H1 (cell line): ENCODE data around the gene GRM5. TPM values are rescaled to one million over a fixed set of nuclear protein-coding genes. Genes with fewer than 3 reads are reported as not detected.

Experiments used
- CTCF ChIA-PET: fragments of 300-600 bp; sonication (Branson Sonifier 250); formaldehyde crosslinking; loops from one replicate; lab custom pipeline; 2021; ENCODE audit not compliant: partially characterized antibody; lab: Charles Lee
- POLR2A ChIA-PET: fragments of 300-600 bp; sonication (Branson Sonifier 250); formaldehyde crosslinking; loops from one replicate; lab custom pipeline; 2021; ENCODE audit warnings: inconsistent platforms; ENCODE audit not compliant: partially characterized antibody; lab: Charles Lee
- DNase-seq, 2 experiments: peaks; one replicate each; pipeline versions ENCODE4 v3.0.0 to v3.0.0-alpha.2; 2010 to 2022; ENCODE audit warnings: low spot score in 2 of 2, low read depth in 1 of 2, mixed read lengths in 1 of 2
- FAIRE-seq: peaks from 2 replicates; lab custom pipeline; 2011; peaks lifted over from hg19 to GRCh38; lab: Jason Lieb, UNC
- H2AFZ ChIP-seq: 2 replicates; pipeline ENCODE4 v1.8.1; 2012; ENCODE audit warnings: low read length, inconsistent platforms
- H2AK5ac ChIP-seq: 2 replicates; pipeline ENCODE4 v1.6.1; 2013; ENCODE audit warnings: low read depth, low read length
- H2BK120ac ChIP-seq: replicated peaks from 2 replicates; pipeline ENCODE3; 2013; ENCODE audit warnings: low read depth, low read length, inconsistent platforms
- H2BK12ac ChIP-seq: 2 replicates; pipeline ENCODE4 v1.6.1; 2013; ENCODE audit warnings: low read depth, low read length
- H2BK15ac ChIP-seq: 2 replicates; pipeline ENCODE4 v1.6.1; 2013; ENCODE audit warnings: low read length
- H2BK20ac ChIP-seq: 2 replicates; pipeline ENCODE4 v1.6.1; 2013; ENCODE audit warnings: low read length
- H2BK5ac ChIP-seq: 2 replicates; pipeline ENCODE4 v1.6.1; 2013; ENCODE audit warnings: low read depth, low read length
- H3K14ac ChIP-seq: 2 replicates; pipeline ENCODE4 v1.6.1; 2013; ENCODE audit warnings: inconsistent platforms; ENCODE audit not compliant: insufficient read length
- H3K18ac ChIP-seq: 2 replicates; pipeline ENCODE4 v1.6.1; 2013; ENCODE audit warnings: low read length; ENCODE audit errors: extremely low read depth
- H3K23ac ChIP-seq: 2 replicates; pipeline ENCODE4 v1.6.1; 2013; ENCODE audit warnings: inconsistent platforms; ENCODE audit not compliant: insufficient read length
- H3K23me2 ChIP-seq: 2 replicates; pipeline ENCODE4 v1.6.1; 2013; ENCODE audit warnings: low read depth, low read length
- H3K27ac ChIP-seq: 2 replicates; pipeline ENCODE4 v1.6.1; 2011; ENCODE audit warnings: low read depth, low read length, inconsistent platforms
- H3K27me3 ChIP-seq, 4 experiments: replicated peaks in 1 of 4; 1 replicate in 1 of 4; 2 replicates in 3 of 4; pipeline versions ENCODE4 v1.6.1 to v1.8.1; 2011 to 2013; ENCODE audit warnings: low read length in 3 of 4, mild to moderate bottlenecking in 3 of 4, inconsistent platforms in 2 of 4, mixed read lengths in 2 of 4, moderate library complexity in 1 of 4; ENCODE audit not compliant: control insufficient read depth in 3 of 4, insufficient read depth in 3 of 4; ENCODE audit errors: extremely low read depth in 1 of 4
- H3K36me3 ChIP-seq, 4 experiments: 2 replicates each; pipeline versions ENCODE4 v1.6.1 to v1.8.1; 2011 to 2013; ENCODE audit warnings: mild to moderate bottlenecking in 4 of 4, low read length in 3 of 4, moderate library complexity in 2 of 4, control low read depth in 1 of 4, inconsistent platforms in 1 of 4; ENCODE audit not compliant: insufficient read depth in 4 of 4, control insufficient read depth in 2 of 4
- H3K4ac ChIP-seq: replicated peaks from 2 replicates; pipeline ENCODE3; 2013; ENCODE audit warnings: low read length, low read depth, mixed read lengths, inconsistent platforms; ENCODE audit not compliant: insufficient read length
- H3K4me1 ChIP-seq, 4 experiments: replicated peaks in 1 of 4; 1 replicate in 1 of 4; 2 replicates in 3 of 4; pipeline versions ENCODE4 v1.6.1 to v1.8.1; 2011 to 2013; ENCODE audit warnings: low read length in 3 of 4, inconsistent platforms in 2 of 4, mixed read lengths in 1 of 4; ENCODE audit not compliant: insufficient read depth in 4 of 4, control insufficient read depth in 3 of 4
- H3K4me2 ChIP-seq, 2 experiments: 2 replicates each; pipeline versions ENCODE4 v1.6.1 to v1.8.1; 2011 to 2013; ENCODE audit warnings: low read depth in 2 of 2, low read length in 2 of 2, control low read depth in 1 of 2, inconsistent platforms in 1 of 2, mild to moderate bottlenecking in 1 of 2; ENCODE audit not compliant: insufficient read depth in 1 of 2
- H3K4me3 ChIP-seq, 4 experiments: fragments of 200-600, 300-600 bp in 1 of 4; sonication (generic), shearing (Covaris generic), sonication (Bioruptor Twin) in 1 of 4; 2 replicates each; pipeline versions ENCODE4 v1.5.1 to v1.8.1; 2011 to 2016; ENCODE audit warnings: low read length in 4 of 4, low read depth in 3 of 4, control low read depth in 2 of 4, inconsistent platforms in 2 of 4, mild to moderate bottlenecking in 2 of 4, mixed read lengths in 1 of 4, moderate library complexity in 1 of 4; ENCODE audit not compliant: insufficient read depth in 2 of 4; ENCODE audit errors: extremely low read depth in 1 of 4
- H3K56ac ChIP-seq: replicated peaks from 2 replicates; pipeline ENCODE3; 2013; ENCODE audit warnings: low read depth, mild to moderate bottlenecking, mixed read lengths, low read length, inconsistent platforms; ENCODE audit not compliant: insufficient read length
- H3K79me1 ChIP-seq: 2 replicates; pipeline ENCODE4 v1.6.1; 2013; ENCODE audit warnings: low read depth, low read length, control low read depth
- H3K79me2 ChIP-seq, 2 experiments: 2 replicates each; pipeline versions ENCODE4 v1.6.1 to v1.8.1; 2012 to 2013; ENCODE audit warnings: low read length in 2 of 2, mild to moderate bottlenecking in 2 of 2, inconsistent platforms in 1 of 2; ENCODE audit not compliant: insufficient read depth in 2 of 2, control insufficient read depth in 1 of 2
- H3K9ac ChIP-seq, 4 experiments: replicated peaks in 1 of 4; 1 replicate in 1 of 4; 2 replicates in 3 of 4; pipeline versions ENCODE4 v1.6.1 to v1.8.1; 2011 to 2013; ENCODE audit warnings: low read depth in 3 of 4, low read length in 3 of 4, control low read depth in 2 of 4, mild to moderate bottlenecking in 2 of 4, moderate library complexity in 2 of 4, inconsistent platforms in 1 of 4; ENCODE audit errors: extremely low read depth in 1 of 4
- H3K9me3 ChIP-seq, 2 experiments: 2 replicates each; pipeline versions ENCODE4 v1.6.1 to v1.8.1; 2012 to 2013; ENCODE audit warnings: mild to moderate bottlenecking in 2 of 2, moderate library complexity in 2 of 2, control low read depth in 1 of 2, inconsistent platforms in 1 of 2, low read depth in 1 of 2, low read length in 1 of 2, mixed read lengths in 1 of 2; ENCODE audit not compliant: insufficient read depth in 2 of 2
- H4K20me1 ChIP-seq, 2 experiments: replicated peaks in 1 of 2; 2 replicates each; pipeline versions ENCODE3 to v1.8.1; 2011 to 2013; ENCODE audit warnings: inconsistent platforms in 2 of 2, low read length in 2 of 2, mild to moderate bottlenecking in 1 of 2; ENCODE audit not compliant: insufficient read depth in 2 of 2, control insufficient read depth in 1 of 2
- H4K5ac ChIP-seq: 2 replicates; pipeline ENCODE4 v1.6.1; 2013; ENCODE audit warnings: low read length, low read depth, mixed read lengths, inconsistent platforms; ENCODE audit not compliant: insufficient read length
- H4K8ac ChIP-seq: 2 replicates; pipeline ENCODE4 v1.8.0; 2013; ENCODE audit warnings: mild to moderate bottlenecking, moderate library complexity, low read length, inconsistent platforms; ENCODE audit not compliant: insufficient read depth; ENCODE audit errors: extremely low read depth
- H4K91ac ChIP-seq: replicated peaks from 2 replicates; pipeline ENCODE3; 2013; ENCODE audit warnings: low read length, mixed read lengths, inconsistent platforms; ENCODE audit not compliant: insufficient read length
- MAFK ChIP-seq: IDR thresholded peaks from 2 replicates; pipeline ENCODE4 v1.6.1; 2012; ENCODE audit warnings: low read depth, mild to moderate bottlenecking, improper control_type of control experiment, low read length
- TBP ChIP-seq: IDR thresholded peaks from 2 replicates; pipeline ENCODE4 v1.6.1; 2011; ENCODE audit warnings: low read depth, low read length, improper control_type of control experiment
- WGBS, 2 experiments: shearing (Covaris generic) in 1 of 2; methylation state at CpG; one replicate each; pipeline versions ENCODE4 v1.1.6 to v1.1.7; 2013 to 2015; ENCODE audit warnings: low lambda C conversion rate in 2 of 2, mixed read lengths in 2 of 2, inconsistent platforms in 1 of 2, low coverage in 1 of 2, missing lambda C conversion rate in 1 of 2; ENCODE audit not compliant: insufficient replicate concordance in 2 of 2, insufficient coverage in 1 of 2, insufficient read length in 1 of 2; ENCODE audit errors: extremely low coverage in 1 of 2, missing lambda C conversion rate in 1 of 2; 5-methylcytosine and 5-hydroxymethylcytosine counted together
- polyA plus RNA-seq, 7 experiments: library from polyadenylated mRNA; depleted of rRNA in 3 of 7; stranded (reverse) in 5 of 7; unstranded in 2 of 7; fragments of >200 nt in 5 of 7; fragments of 200-250 nt in 2 of 7; gene quantifications; 1 replicate in 5 of 7; 2 replicates in 1 of 7; 4 replicates in 1 of 7; pipeline versions ENCODE4 v1.2.1 to v1.2.3, GENCODE V29; 2011 to 2013; ENCODE audit warnings: missing spikeins in 2 of 7, mixed read lengths in 2 of 7
- total RNA-seq: library from RNA; stranded (reverse); fragmentation: NEBNext Ultra II Directional; extraction: Animal tissue kit (Norgen Biotek cat#: 25700); gene quantifications from 2 replicates; pipeline ENCODE4 v1.2.1, GENCODE V29; 2021

The GRM5 gene
- total and polyA plus RNA-seq, 2 of the 8 experiments (the other 6 are each of a cell fraction or from before 2014, with no cell fraction given) = 0.15 to 0.43 TPM

DNA sequence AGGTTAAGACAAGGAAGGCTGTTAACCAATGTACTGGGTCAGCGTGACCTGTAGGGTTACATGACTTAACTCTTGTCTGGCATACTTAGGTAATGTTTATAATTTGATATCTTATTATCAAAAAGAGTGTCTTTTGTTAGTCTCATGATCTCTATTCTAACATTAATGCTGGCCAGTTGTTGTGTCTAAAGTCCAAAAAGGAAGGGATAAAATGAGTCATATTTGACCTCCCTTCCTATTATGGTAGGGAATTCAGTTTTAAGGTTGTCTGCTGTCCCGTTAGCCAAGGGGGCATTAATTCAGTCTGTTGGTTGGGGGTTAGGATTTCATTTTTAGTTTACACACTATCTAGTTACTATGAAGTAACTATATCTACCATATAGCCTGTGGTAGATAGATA, 364.0 kb downstream of the GRM5 start:
- no peak overlapping the region for H2BK12ac ChIP-seq
- H3K79me2 ChIP-seq = no peaks in the 10 kb centered on the region
- no peak overlapping the region for H3K4ac ChIP-seq
- no peak for DNase-seq
- no peak overlapping the region for H2BK20ac ChIP-seq
- FAIRE-seq = no peak
- H3K27ac ChIP-seq = no peak overlapping the region
- no peak overlapping the region for H2BK15ac ChIP-seq
- no peak overlapping the region for H2BK5ac ChIP-seq
- POLR2A ChIA-PET = no interaction called here
- H3K79me1 ChIP-seq = no peaks in the 10 kb centered on the region
- no peak overlapping the region for H3K4me2 ChIP-seq
- no peak overlapping the region for H3K4me3 ChIP-seq
- H3K36me3 ChIP-seq = no peaks in the 10 kb centered on the region
- H4K8ac ChIP-seq = no peak overlapping the region
- WGBS, 2 experiments = 55% methylated on average over 2 of the region's 2 CpGs; no CpG with 5 or more reads in 1 of the 2 experiments
- no peak overlapping the region for H3K18ac ChIP-seq
- H3K9me3 ChIP-seq = no peaks in the 10 kb centered on the region
- H3K23ac ChIP-seq = no peak overlapping the region
- H2BK120ac ChIP-seq = no peak overlapping the region
- no peak overlapping the region for H3K14ac ChIP-seq
- no peaks in the 10 kb centered on the region for H3K4me1 ChIP-seq
- H4K91ac ChIP-seq = no peak overlapping the region
- H3K23me2 ChIP-seq = no peaks in the 10 kb centered on the region
- no peak overlapping the region for H3K9ac ChIP-seq
- no peak overlapping the region for H2AK5ac ChIP-seq
- H2AFZ ChIP-seq = no peak overlapping the region
- H3K56ac ChIP-seq = no peak overlapping the region
- CTCF ChIA-PET = no interaction called here
- TF ChIP-seq TBP (no peak), MAFK (no peak)
- H3K27me3 ChIP-seq = no peaks in the 10 kb centered on the region
- H4K5ac ChIP-seq = no peak overlapping the region
- no peaks in the 10 kb centered on the region for H4K20me1 ChIP-seq
